Neural cell (in vitro differentiated cells): ENCODE data around the gene NCKAP5. TPM values are rescaled to one million over a fixed set of nuclear protein-coding genes. Genes with fewer than 3 reads are reported as not detected.

Experiments used
- H2AFZ ChIP-seq: fragments of 200-600, 300-800 bp; sonication (generic), shearing (Covaris generic); 2 replicates; pipeline ENCODE4 v1.6.0; 2014; ENCODE audit warnings: low read depth, mild to moderate bottlenecking, antibody characterized with exemption, low read length, moderate library complexity
- H3F3A ChIP-seq: fragments of 200-600 bp; shearing (Covaris generic); 2 replicates; pipeline ENCODE4 v1.6.1; 2016; ENCODE audit warnings: mild to moderate bottlenecking, moderate library complexity, mixed read lengths, antibody characterized with exemption, low read length; ENCODE audit not compliant: insufficient read depth, poor library complexity, severe bottlenecking
- H3K27ac ChIP-seq: fragments of 200-600, 300-800 bp; sonication (generic), shearing (Covaris generic); 2 replicates; pipeline ENCODE4 v1.5.1; 2014; ENCODE audit warnings: mild to moderate bottlenecking, low read length, moderate library complexity
- H3K27me3 ChIP-seq: fragments of 300-800, 200-600 bp; sonication (generic), shearing (Covaris generic); 2 replicates; pipeline ENCODE4 v1.6.0; 2014; ENCODE audit warnings: mild to moderate bottlenecking, low read depth, low read length, moderate library complexity; ENCODE audit not compliant: insufficient read depth
- H3K36me3 ChIP-seq: fragments of 300-800, 200-600 bp; sonication (generic), shearing (Covaris generic); 2 replicates; pipeline ENCODE4 v1.5.1; 2014; ENCODE audit warnings: mild to moderate bottlenecking, antibody characterized with exemption, low read length, moderate library complexity; ENCODE audit not compliant: insufficient read depth
- H3K4me2 ChIP-seq: fragments of 300-800, 200-600 bp; sonication (generic), shearing (Covaris generic); 2 replicates; pipeline ENCODE4 v1.6.0; 2014; ENCODE audit warnings: mild to moderate bottlenecking, low read length
- H3K4me3 ChIP-seq: fragments of 300-800, 200-600 bp; sonication (generic), shearing (Covaris generic); 2 replicates; pipeline ENCODE4 v1.5.1; 2014; ENCODE audit warnings: mild to moderate bottlenecking, low read length, moderate library complexity
- H3K79me2 ChIP-seq: fragments of 200-600 bp; shearing (Covaris generic); replicated peaks from 2 replicates; pipeline ENCODE4 v1.6.0; 2014; ENCODE audit warnings: mild to moderate bottlenecking, low read length, moderate library complexity; ENCODE audit not compliant: insufficient read depth
- H3K9ac ChIP-seq: fragments of 300-800, 200-600 bp; sonication (generic), shearing (Covaris generic); 2 replicates; pipeline ENCODE4 v1.6.1; 2016; ENCODE audit warnings: mild to moderate bottlenecking, low read length, mixed read lengths
- H3K9me2 ChIP-seq: fragments of 200-600 bp; shearing (Covaris generic); 2 replicates; pipeline ENCODE4 v1.6.1; 2016; ENCODE audit warnings: mild to moderate bottlenecking, low read length, mixed read lengths; ENCODE audit not compliant: insufficient read depth
- H3K9me3 ChIP-seq: fragments of 200-600, 300-800 bp; sonication (generic), shearing (Covaris generic); 2 replicates; pipeline ENCODE4 v1.6.1; 2016; ENCODE audit warnings: mild to moderate bottlenecking, mixed run types, low read length, moderate library complexity, mixed read lengths
- H4K20me1 ChIP-seq: fragments of 200-600 bp; shearing (Covaris generic); 2 replicates; pipeline ENCODE4 v1.6.1; 2016; ENCODE audit warnings: mild to moderate bottlenecking, mixed run types; ENCODE audit not compliant: insufficient read depth
- CTCF ChIP-seq: fragments of 450-650 bp; IDR thresholded peaks from 2 replicates; pipeline ENCODE4 v1.5.1; 2014; ENCODE audit warnings: antibody characterized with exemption, mild to moderate bottlenecking, moderate library complexity; ENCODE audit not compliant: poor library complexity, severe bottlenecking
- EP300 ChIP-seq: fragments of 450-650 bp; conservative IDR thresholded peaks from 2 replicates; pipeline ENCODE4 v1.6.1; 2014; ENCODE audit warnings: antibody characterized with exemption, mild to moderate bottlenecking, moderate library complexity; ENCODE audit not compliant: poor library complexity, severe bottlenecking
- EZH2 ChIP-seq: fragments of 200-600, 300-800 bp; shearing (Covaris generic), sonication (generic); IDR thresholded peaks from 2 replicates; pipeline ENCODE4 v1.6.1; 2014; ENCODE audit warnings: antibody characterized with exemption, low read length, borderline replicate concordance, mild to moderate bottlenecking; ENCODE audit not compliant: insufficient read depth, poor library complexity, severe bottlenecking
- MXI1 ChIP-seq: fragments of 450-650 bp; conservative IDR thresholded peaks from 2 replicates; pipeline ENCODE4 v1.6.1; 2014; ENCODE audit warnings: antibody characterized with exemption, mild to moderate bottlenecking; ENCODE audit not compliant: poor library complexity, severe bottlenecking
- POLR2AphosphoS5 ChIP-seq: IDR thresholded peaks from 2 replicates; pipeline ENCODE4 v1.6.1; 2012
- RAD21 ChIP-seq: fragments of 450-650 bp; conservative IDR thresholded peaks from 2 replicates; pipeline ENCODE4 v1.6.1; 2014; ENCODE audit warnings: antibody characterized with exemption, mild to moderate bottlenecking, moderate library complexity
- REST ChIP-seq: IDR thresholded peaks from 2 replicates; pipeline ENCODE4 v1.6.1; 2012; ENCODE audit warnings: borderline replicate concordance
- SMC3 ChIP-seq: fragments of 450-650 bp; conservative IDR thresholded peaks from 2 replicates; pipeline ENCODE4 v1.6.1; 2014; ENCODE audit warnings: antibody characterized with exemption, mild to moderate bottlenecking, moderate library complexity; ENCODE audit not compliant: poor library complexity
- TAF1 ChIP-seq: IDR thresholded peaks from 2 replicates; pipeline ENCODE4 v1.6.1; 2012; ENCODE audit warnings: low read depth
- polyA plus RNA-seq: library from polyadenylated mRNA; depleted of rRNA; stranded (reverse); fragments of >200 nt; gene quantifications from 2 replicates; pipeline ENCODE4 v1.2.3, GENCODE V29; 2014

NCKAP5 gene
- polyA plus RNA-seq, 1 donor from 2014 or later = 2.4 TPM

- H3K9me3 ChIP-seq = no peaks in the 10 kb centered on the region
- peak overlapping the region; percentile 10 for H3K4me2 ChIP-seq
- H3K36me3 ChIP-seq = no peaks in the 10 kb centered on the region
- no peak overlapping the region for H3K4me3 ChIP-seq
- peak overlapping the region; percentile 18 for H3K27ac ChIP-seq
- no peak overlapping the region for H3K9ac ChIP-seq
- no peaks in the 10 kb centered on the region for H4K20me1 ChIP-seq
- H3K27me3 ChIP-seq = no peaks in the 10 kb centered on the region
- TF ChIP-seq EZH2 (no peak), REST (no peak), POLR2AphosphoS5 (no peak), RAD21 (no peak), MXI1 (no peak), SMC3 (no peak), EP300 (no peak), CTCF (no peak), TAF1 (no peak)
- H2AFZ ChIP-seq = no peak overlapping the region
- no peaks in the 10 kb centered on the region for H3K79me2 ChIP-seq
- H3K9me2 ChIP-seq = no peaks in the 10 kb centered on the region
- H3F3A ChIP-seq = no peaks in the 10 kb centered on the region
These were observed 444.9 kb downstream of the NCKAP5 start for GRCh38 chr2:133123393-133123792.

- H2AFZ ChIP-seq = no peak overlapping the region
- no peak overlapping the region for H3K4me2 ChIP-seq
- H4K20me1 ChIP-seq = no peaks in the 10 kb centered on the region
- H3K9me2 ChIP-seq = no peaks in the 10 kb centered on the region
- H3K4me3 ChIP-seq = no peak overlapping the region
- no peaks in the 10 kb centered on the region for H3K9me3 ChIP-seq
- H3K27me3 ChIP-seq = no peaks in the 10 kb centered on the region
- no peak overlapping the region for H3K9ac ChIP-seq
- no peak overlapping the region for H3K27ac ChIP-seq
- H3K36me3 ChIP-seq = no peaks in the 10 kb centered on the region
- TF ChIP-seq POLR2AphosphoS5 = no peak
- TF ChIP-seq TAF1 = no peak
- no peak for TF ChIP-seq EP300
- TF ChIP-seq REST = no peak
- no peak for TF ChIP-seq EZH2
- no peaks in the 10 kb centered on the region for H3K79me2 ChIP-seq
- no peaks in the 10 kb centered on the region for H3F3A ChIP-seq
These were observed 445.7 kb downstream of the NCKAP5 start for GRCh38 chr2:133122529-133122928.
